ENCODE results near the gene E4F1. TPM values are rescaled to one million over a fixed set of nuclear protein-coding genes. Genes with fewer than 3 reads are reported as not detected.

Gene E4F1
- total RNA-seq, 1 experiment from 2014 or later: 20.1 TPM

DNA sequence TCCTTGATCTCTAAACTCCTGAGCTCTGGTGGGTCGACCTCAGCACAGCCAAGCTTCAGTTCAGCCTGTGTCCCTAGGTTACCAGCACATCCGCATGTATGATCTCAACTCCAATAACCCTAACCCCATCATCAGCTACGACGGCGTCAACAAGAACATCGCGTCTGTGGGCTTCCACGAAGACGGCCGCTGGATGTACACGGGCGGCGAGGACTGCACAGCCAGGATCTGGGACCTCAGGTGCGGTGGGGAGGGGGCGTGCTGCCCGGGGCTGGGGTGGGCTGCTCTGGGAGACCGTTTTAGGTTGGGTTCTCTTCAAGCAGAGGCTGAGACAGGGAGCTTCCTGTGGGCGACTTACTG, 17.0 kb upstream of the E4F1 start:
- DNase-seq (ENCODE audit: low read depth): no peak

DNA sequence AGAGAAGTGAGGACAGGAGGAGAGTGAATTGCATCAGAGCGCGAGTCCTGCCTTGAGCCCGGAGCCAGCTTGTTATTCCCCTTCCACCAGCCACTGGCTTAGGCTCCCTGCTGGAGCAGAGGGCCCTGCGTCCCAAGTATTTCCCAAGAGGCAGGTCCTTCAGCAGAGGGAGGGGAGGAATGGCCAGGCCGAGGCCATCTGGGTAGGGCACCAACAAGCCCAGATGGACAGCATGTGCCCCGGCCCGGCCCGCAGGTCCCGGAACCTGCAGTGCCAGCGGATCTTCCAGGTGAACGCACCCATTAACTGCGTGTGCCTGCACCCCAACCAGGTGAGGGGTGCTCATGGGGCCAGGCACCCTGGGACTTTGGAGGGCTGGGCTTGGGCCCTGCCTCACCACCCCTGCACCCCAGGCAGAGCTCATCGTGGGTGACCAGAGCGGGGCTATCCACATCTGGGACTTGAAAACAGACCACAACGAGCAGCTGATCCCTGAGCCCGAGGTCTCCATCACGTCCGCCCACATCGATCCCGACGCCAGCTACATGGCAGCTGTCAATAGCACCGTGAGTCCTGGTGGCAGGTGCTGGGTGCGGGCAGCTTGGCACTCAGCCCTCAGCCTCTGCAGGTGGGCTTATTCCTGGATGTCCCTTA, 16.5 kb upstream of the E4F1 start:
- DNase-seq (ENCODE audit: low read depth): no peak

DNA sequence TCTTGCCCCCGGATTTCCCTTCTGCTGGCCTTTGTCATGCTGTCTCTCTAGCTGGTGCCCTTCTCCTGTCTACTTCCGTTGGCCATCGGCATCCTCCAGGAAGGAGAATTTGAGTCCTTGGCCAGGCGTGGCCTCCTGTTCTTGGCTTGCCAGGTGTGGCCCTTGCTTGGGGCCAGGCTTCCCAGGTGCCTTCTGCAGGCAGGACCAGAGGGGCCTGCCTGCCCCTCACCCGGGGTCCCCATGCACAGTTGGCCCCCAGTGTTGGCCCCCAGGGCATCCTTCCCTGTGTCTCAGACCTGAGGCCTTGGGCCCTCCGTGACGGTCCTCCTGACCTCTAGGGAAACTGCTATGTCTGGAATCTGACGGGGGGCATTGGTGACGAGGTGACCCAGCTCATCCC, 15.5 kb upstream of the E4F1 start:
- DNase-seq (ENCODE audit: low read depth): no peak

DNA sequence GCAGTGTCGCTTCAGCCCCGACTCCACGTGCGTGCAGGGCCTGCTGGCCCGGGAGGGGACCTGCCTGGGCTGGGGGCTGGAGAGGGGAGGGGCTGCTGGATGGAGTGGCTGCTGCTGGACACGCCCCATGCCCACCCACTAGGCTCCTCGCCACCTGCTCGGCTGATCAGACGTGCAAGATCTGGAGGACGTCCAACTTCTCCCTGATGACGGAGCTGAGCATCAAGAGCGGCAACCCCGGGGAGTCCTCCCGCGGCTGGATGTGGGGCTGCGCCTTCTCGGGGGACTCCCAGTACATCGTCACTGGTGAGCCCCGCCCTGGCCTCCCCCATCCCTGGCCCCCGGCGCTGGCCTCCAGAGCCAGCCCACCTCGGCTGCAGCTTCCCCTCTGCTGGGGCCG, 15.1 kb upstream of the E4F1 start:
- no peak for DNase-seq (ENCODE audit: low read depth)

DNA sequence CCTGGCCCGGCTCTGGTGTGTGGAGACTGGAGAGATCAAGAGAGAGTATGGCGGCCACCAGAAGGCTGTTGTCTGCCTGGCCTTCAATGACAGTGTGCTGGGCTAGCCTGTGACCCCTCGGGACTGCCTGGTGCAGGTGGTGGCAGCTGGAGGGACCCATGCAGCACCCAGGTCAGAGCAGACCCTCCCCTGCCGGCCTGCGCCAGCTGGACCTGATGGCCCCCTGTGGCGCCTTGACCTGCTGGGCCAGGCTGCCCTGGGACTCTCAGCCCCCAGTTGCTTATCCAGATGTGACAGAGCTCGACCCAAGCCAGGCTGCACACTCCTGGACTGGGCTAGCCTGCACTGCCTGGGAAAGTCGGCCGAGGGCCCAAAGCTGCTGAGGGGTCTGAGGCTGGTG, 14.6 kb upstream of the E4F1 start:
- no peak for DNase-seq (ENCODE audit: low read depth)

DNA sequence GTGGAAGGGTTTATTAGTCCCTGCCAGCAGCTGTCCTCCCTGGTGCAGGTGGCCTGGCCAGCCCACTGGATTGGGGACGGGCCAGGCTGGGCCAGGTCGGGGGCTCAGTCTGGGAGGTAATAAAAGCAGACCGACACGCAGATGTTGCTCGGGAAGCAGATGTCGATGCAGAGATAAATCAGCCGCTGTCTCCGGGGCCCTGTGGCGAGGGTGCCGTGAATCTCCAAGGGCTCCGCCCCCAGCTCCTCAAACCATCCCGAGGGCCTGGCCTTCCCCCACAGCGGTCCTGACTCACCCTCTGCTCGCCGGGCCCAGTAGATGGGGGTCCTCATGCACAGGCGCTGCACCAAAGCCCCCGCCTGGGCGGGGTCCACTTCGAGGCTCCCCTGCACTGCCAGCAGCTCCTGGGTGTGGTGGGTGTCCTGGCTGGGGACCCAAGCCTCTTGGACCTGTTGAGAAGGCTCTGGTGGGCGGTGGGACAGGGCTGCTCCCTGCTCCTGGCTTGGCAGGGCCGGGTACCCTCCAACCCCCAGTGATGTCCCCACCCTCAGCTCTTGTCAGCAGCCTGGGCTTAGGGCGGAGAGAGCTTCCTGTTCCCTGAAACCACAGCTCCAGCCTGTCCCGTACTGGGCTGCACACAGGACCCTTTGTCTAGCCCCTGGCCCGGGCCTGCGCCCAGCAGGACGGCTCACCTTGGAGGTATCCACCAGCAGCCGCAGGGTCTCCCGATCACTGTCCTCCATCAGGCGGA, 14.0 kb upstream of the E4F1 start:
- DNase-seq (ENCODE audit: low read depth): no peak

DNA sequence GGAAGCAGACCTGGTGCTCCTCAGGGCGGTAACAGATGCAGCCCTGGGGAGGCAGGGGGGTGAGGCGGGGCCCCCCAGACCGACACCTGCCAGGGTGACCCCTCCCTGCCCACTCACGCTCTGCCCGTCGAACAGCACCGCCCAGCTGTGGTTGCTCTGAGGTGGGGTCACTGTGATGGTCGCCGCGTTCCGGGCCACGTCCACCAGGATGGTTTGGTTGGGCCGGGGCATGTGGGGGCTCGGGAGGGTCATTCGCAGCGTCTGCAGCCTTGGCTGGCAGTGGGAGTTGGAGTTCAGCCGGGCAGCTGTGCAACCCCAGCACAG, 13.4 kb upstream of the E4F1 start:
- no peak for DNase-seq (ENCODE audit: low read depth)

DNA sequence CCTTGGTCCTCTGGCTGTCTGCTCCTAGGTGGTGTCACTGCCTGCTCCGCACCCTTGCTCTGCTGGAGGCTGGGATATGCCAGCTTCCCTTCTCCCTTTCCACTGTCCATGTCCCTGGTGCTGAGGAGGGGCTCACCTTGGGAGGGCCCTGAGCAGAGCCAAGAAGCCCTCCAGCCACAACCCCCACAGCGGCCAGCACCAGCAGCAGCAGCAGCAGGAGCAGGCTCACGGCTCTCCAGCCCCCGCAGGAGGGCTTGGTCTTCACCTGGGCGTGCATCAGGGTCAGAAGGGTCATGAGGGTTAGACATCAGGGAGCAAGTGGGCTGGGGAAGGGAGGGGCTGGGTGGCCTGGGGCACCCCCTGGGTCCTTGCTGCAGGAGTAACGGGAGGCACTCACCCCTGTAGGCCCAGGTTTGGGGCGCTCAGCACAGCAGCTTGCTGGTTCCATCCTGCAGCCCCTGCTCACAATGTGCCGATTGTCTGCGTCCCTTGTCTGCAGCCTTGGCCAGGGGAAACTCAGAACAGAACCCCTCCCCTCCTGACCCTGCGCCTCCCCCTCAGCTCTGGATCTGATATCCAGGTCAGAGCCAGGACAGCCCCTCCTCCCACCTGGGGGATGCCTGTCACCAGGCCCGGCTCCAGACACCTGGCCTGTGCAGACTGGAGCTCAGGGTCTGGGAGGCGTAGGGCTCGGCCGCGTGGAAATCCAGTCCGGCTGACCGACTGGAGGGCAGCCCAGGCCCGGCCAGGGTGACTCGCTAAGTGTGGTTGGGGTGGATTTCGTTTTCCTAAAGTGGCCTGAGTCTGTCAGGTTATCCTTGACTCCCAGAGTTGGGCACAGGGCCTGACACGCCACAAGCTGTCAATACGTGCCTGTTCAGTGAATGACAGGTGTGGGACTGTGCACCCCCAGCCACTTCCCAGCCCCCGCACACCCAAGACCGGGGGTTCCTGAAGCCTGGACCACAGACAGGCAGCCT, 12.7 kb upstream of the E4F1 start, which contains the start of gene BRICD5:
TSS of gene BRICD5 (minus strand) at position 478 of the 980 bp plus-strand sequence. CDS start at position 448, 30 bp downstream.
- peak; percentile 61 for DNase-seq (ENCODE audit: low read depth)

DNA sequence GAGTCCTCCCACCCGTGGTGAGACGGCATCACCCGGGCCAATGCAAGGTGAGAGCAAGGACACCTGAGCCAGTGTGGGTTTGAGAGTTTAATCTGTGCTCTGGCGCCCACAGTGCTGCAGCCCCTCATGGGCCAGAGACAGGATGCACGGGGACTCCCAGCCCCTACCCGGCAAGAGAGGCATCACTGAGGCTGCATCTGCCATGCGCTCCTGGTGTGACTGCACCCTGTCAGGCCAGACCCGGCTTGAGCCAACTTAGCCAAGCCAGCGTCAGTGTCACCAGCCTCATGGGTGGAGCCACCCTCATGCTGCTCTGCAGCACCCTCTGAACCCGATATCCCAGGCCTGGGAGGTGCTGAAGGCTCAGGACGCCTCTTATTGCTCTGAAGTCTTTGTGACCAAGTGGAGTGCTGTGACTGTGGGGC, 11.5 kb upstream of the E4F1 start:
- DNase-seq (ENCODE audit: low read depth): no peak

DNA sequence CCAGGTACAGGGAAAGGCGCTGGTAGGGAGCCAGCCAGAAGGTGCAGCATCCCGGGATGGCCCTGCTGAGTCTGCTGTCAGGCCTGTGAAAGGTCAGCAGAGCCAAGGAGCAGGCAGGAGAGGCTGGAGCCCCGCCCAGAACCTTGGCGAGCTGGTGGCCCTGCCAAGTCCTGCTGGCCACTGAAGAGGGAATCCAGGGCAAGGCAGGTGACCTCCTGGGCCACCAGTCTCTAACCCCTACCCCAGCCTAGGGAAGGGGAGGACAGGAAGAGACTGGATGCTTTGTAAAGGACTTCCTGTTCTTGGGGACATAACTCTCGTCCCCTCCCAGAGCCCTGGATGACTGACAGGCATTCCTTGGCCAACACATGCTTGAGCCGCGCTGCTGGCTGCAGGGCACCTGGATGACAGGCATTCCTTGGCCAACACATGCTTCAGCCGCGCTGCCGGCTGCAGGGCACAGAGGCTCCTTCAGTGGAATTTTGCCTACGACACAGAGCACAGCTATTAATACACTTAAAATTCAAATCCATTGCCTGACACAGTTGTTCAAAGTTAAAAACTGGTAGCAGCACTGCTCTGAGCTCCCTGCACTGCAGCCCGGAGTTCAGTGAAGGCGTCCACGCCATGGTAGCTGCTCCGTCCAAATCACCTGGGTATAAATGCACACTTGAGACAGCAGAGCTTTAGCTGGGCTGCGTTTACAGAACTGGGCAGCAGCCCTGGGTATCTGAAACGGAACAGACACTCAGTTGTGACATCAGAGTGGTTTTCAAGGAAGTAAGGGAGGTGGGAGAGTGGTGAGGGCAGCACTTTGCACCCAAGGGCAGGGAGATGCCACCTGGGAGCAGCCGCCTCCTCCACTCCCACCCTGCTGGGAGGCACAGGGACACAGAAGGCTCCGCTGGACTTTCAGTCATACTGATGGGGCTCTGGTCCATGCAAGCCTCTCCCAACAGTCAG, 10.7 kb upstream of the E4F1 start:
- DNase-seq (ENCODE audit: low read depth): peak; percentile 43

DNA sequence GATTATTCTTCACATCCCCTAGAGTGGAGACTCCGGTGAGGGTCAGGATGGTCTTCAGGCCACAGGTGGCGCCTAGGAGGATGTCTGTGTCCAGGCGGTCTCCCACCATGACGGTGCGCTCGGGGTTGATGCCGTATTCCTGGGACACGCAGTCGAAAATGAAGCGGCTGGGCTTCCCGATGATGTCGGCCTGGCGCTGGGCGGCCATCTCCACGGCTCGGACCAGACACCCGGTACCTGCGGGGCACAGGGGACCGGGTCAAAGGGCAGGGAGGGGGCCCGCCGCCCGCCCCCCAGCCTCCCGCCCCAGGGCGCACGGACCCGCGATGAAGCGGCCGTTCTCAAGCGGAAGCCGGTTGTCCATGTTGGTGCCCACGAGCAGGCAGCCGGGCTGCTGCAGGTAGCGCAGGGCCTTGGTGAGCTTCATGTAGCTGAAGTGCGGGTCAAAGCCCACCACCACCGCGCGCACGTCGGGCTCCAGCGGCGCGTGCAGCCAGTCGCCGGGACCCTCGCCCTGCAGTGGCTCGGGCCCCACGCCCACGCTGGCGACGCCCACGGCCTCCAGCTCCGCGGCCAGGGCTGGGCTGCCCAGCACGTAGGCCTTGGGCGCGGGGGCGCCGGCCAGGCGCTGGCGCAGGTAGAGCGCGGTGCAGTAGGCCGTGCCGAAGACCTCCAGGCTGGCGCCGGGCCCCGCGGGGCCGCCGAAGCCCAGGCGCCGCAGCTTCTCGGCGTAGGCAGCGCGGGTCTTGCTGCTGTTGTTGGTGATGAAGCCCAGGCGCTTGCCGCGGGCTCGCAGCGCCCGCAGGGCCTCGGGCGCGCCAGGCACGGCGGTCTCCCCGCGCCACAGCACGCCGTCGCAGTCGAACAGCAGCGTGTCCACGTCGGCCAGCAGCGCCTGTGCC, 9.3 kb upstream of the E4F1 start:
- DNase-seq (ENCODE audit: low read depth): no peak

DNA sequence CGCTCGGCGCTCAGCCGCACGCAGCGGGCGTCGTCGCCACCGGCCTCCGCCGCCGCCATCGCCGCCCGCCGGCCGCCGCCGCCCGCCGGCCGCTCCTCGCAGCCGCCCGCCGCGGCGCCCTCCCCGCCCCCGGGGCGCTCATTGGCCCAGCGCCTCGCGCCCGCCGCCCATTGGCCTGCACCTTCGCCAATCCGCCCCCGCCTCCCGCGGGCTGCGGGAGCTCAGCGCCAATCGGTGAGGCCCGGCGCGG, 8.7 kb upstream of the E4F1 start, which contains the start of gene PGP:
TSS of gene PGP (minus strand) at position 122 of the 250 bp plus-strand sequence. CDS start at position 59, 63 bp downstream.
- no peak for DNase-seq (ENCODE audit: low read depth)

DNA sequence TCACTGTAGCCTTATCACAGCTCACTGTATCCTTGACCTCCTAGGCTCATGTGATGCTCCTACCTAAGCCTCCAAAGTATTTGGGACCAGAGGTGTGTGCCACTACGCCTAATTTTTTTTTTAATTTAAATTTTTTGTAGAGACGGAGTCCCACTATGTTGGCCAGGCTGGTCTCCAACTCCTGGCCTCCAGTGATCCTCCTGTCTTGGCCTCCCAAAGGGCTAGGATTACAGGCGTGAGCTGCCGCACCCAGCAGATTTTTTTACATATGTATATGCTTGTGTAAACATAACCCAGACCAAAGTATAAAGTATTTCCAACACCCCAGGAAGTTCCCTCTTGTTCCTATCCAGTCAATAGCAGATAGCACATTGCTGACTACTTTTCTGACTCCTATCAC, 7.1 kb upstream of the E4F1 start:
- no peak for DNase-seq (ENCODE audit: low read depth)

DNA sequence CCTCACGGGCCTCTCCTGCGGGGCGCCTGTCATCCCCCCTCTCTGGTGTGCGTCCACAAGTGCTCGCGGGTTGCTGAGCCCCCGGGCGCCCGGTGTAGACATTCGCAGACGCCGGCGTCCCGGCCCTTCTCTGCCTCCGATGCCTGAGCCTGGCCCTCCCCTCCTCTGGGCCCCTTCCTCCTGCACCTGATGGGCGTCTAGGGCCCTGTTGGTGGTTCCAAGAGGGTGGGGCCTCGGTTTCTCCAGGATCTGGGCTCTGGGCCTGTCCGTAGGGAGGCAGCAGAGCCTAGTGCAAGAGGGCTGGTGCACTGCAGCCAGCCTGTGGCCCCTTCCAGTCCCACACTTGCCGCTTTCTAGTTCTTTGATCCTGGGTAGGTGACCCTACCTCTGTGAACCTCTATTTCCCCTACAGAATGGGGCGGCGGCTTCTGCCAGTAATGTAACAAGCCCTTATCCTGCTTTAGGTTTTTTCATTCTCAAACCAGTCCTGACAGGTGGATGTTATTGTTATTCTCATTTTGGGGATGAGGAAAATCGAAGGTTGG, 623 bp downstream of the E4F1 start:
- DNase-seq (ENCODE audit: low read depth): peak; percentile 59

DNA sequence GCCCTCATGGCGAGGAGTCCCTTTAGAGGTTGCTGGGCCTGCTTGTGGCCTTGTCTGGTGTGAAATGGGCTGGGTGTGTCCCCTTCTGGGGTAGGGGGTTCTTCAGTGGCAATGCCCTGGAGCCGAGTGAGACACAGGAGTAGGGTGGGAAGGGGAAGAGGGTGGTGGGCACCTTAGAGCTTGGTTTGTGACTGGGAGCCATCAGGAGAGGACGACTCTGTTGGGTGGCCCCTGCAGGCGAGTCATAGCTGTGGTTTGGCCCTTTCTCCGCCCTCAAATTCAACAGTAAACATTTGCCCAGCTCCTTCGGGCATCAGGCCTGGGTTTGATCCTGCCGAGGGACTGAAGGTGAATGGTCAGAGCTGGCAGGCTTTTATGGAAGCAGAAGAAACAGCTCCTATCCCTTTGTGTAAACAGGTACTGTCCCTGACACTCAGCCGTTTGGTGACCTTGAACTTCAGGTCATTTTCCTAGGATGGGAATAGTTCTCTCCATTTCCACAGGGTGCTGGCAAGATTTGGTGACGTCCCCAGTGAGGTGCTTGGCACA, 2.9 kb downstream of the E4F1 start:
- DNase-seq (ENCODE audit: low read depth): peak; percentile 73

DNA sequence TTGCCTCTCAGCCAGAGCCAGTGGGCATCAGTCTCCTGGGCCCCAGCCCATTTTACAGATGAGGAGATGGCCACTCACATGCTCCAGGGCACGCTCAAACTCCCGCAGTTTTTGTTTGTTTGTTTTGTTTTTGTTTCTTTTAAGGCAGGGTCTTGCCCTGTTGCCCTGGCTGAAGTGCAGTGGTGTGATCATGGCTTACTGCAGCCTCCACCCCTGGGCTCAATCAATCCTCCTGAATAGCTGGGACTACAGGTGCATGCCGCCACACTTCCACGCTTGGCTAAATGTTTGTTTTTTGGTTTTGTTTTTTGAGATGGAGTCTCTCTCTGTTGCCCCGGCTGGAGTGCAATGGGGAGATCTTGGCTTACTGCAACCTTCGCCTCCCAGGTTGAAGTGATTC, 3.5 kb downstream of the E4F1 start:
- DNase-seq (ENCODE audit: low read depth): no peak

DNA sequence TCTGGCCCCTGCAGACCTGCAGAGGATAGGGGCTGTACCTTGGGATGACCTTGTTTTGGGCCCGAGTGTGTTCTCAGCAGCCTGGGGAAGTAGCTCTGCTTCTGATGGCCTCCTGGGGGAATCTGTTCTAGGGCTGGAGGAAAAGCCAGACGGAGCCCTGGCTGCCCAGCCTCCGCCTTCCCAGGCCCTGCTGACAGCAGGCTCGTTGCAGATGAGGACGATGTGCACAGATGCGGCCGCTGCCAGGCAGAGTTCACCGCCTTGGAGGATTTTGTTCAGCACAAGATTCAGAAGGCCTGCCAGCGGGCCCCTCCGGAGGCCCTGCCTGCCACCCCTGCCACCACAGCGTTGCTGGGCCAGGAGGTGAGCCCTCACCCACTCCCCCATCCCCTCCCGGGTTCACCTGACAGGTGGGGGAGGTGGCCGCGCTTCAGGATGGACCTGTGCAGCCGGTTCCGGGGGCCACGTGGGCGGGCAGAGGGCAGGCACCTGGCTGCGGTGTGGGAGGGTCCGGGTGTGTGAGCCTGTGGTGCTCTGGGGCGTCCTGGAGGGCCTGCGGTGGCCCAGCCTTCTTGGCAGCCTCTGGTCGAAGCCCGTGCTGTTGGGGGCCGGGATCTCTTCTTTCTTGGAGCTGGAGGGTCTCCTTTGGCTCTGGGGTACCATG, 4.9 kb downstream of the E4F1 start:
- no peak for DNase-seq (ENCODE audit: low read depth)

DNA sequence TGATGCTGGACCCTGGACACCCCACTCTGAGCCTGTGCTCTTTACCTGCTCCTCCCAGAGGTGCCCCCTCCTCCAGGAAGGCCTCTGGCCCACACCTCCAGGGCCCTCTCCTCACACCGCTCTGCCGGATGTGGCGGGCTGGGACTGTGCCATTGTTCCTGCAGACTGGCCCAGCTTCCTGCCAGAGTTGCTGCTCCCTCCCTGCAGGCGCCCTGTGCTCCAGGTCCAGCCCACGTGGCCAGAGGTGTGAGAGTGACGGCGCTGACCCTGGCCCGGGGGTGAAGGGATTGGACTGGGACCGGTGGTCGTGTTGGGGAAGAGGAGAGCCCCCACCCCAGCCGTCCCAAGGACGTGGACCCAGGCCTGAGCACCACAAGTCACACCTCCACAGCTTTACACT, 5.7 kb downstream of the E4F1 start:
- no peak for DNase-seq (ENCODE audit: low read depth)

DNA sequence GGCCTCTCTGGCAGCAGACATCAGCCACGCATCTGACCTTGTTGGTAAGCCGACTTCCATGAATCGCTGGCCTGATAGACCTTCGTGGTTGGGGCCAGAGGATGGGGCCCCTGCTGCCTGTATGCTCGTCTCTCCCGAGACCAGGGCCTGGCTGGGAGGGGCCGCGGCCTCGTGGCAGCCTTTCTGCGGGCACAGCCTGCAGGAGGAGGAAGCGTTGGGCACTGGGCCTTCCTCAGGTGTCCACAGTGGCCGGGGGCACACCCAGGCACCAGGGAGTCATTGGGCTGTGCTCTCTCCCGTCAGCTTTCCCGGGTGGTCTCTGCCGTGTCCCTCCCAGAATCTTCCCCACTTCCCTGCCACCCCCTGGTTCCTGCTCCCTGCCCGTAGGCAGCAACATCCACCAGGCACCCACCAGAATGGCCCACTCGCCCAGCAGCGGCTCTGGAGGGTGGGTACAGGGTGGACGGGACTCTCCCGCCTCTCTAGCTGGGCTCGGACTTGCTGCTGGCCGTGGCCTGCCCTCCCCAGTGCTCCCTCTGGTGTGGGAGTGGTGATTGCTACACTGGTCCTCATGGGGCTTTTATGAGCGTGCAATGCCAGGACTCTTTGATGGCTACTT, 6.3 kb downstream of the E4F1 start:
- no peak for DNase-seq (ENCODE audit: low read depth)
